Measurements from ENCODE around the gene PRKCZ. TPM values are rescaled to one million over a fixed set of nuclear protein-coding genes. Genes with fewer than 3 reads are reported as not detected.

Gene PRKCZ
- polyA plus RNA-seq, 3 donors: 0.74 to 1.9 (median 1.4) TPM

GRCh38 chr1:2196901-2197638, 146.9 kb downstream of the PRKCZ start:
- H3K4me3 ChIP-seq (replicated peaks in 1 of 3; ENCODE audit: low read depth in 2 of 3, low read length in 3 of 3): no peak overlapping the region
- H3K27me3 ChIP-seq (ENCODE audit: control insufficient read depth in 2 of 2, insufficient read depth in 2 of 2, low read length in 2 of 2): no peaks in the 10 kb centered on the region
- Mint-ChIP-seq H3K36me3 (peaks cover 0 to 1% of the 10 kb centered on the region in 2 donors), H3K27me3 (ENCODE audit: low read depth in 3 of 3) (peaks cover 0 to 5% (median 1%) of the 10 kb centered on the region in 3 donors), H3K27ac (no peak overlapping the region), H3K4me1 (peaks cover 17% of the 10 kb centered on the region), H3K4me3 (no peak overlapping the region), H3K9me3 (no peaks in the 10 kb centered on the region)
- no peak overlapping the region for H3K9ac ChIP-seq (ENCODE audit: insufficient read depth, low read length, poor library complexity, severe bottlenecking)
- H3K27ac ChIP-seq (ENCODE audit: low read depth in 1 of 2, low read length in 2 of 2): no peak overlapping the region
- H3K36me3 ChIP-seq (replicated peaks in 1 of 2; ENCODE audit: control insufficient read depth in 1 of 2, insufficient read depth in 2 of 2, low read length in 2 of 2): no peaks in the 10 kb centered on the region
- no peak overlapping the region for H2AFZ ChIP-seq (ENCODE audit: insufficient read depth, low read depth, low read length, poor library complexity, severe bottlenecking)
- peaks cover 9% of the 10 kb centered on the region for H3K79me2 ChIP-seq (ENCODE audit: insufficient read depth, low read length)
- intact Hi-C loops (cut with micrococcal nuclease): loop anchor here (5.0 to 10.0 kb wide), 4 partner anchors 115 to 390 kb away; partner anchors contain the start of gene PRXL2B (in 1 of the 2)
- no peaks in the 10 kb centered on the region for H3K9me3 ChIP-seq (replicated peaks in 1 of 2; ENCODE audit: control insufficient read depth in 1 of 2, insufficient read depth in 1 of 2, low read length in 2 of 2)
- no peaks in the 10 kb centered on the region for H4K20me1 ChIP-seq (ENCODE audit: insufficient read depth, low read length)
- H3K4me1 ChIP-seq (ENCODE audit: control insufficient read depth in 1 of 2, insufficient read depth in 2 of 2, low read length in 2 of 2): peaks cover 32 to 38% of the 10 kb centered on the region in 2 donors
- no peak for DNase-seq
- no peak overlapping the region for H3K4me2 ChIP-seq (replicated peaks; ENCODE audit: extremely low read depth, low read length, poor library complexity, severe bottlenecking)
- no peak for TF ChIP-seq CTCF (IDR thresholded peaks at IDR 0.05)
- WGBS (ENCODE audit: insufficient coverage): 96% methylated on average over 13 of the region's 17 CpGs

- DNase-seq: no peak
- Histone ChIP-seq H3K36me3 (replicated peaks in 1 of 2; ENCODE audit: control insufficient read depth in 1 of 2, insufficient read depth in 2 of 2, low read length in 2 of 2) (no peaks in the 10 kb centered on the region), H3K9ac (ENCODE audit: insufficient read depth, low read length, poor library complexity, severe bottlenecking) (no peak overlapping the region), H3K79me2 (ENCODE audit: insufficient read depth, low read length) (peaks cover 4% of the 10 kb centered on the region), H3K4me1 (ENCODE audit: control insufficient read depth in 1 of 2, insufficient read depth in 2 of 2, low read length in 2 of 2) (peaks cover 32 to 38% of the 10 kb centered on the region in 2 donors), H2AFZ (ENCODE audit: insufficient read depth, low read depth, low read length, poor library complexity, severe bottlenecking) (no peak overlapping the region), H3K27ac (ENCODE audit: low read depth in 1 of 2, low read length in 2 of 2) (no peak overlapping the region), H3K27me3 (ENCODE audit: control insufficient read depth in 2 of 2, insufficient read depth in 2 of 2, low read length in 2 of 2) (no peaks in the 10 kb centered on the region), H3K4me3 (replicated peaks in 1 of 3; ENCODE audit: low read depth in 2 of 3, low read length in 3 of 3) (no peak overlapping the region), H4K20me1 (ENCODE audit: insufficient read depth, low read length) (no peaks in the 10 kb centered on the region), H3K4me2 (replicated peaks; ENCODE audit: extremely low read depth, low read length, poor library complexity, severe bottlenecking) (no peak overlapping the region), H3K9me3 (replicated peaks in 1 of 2; ENCODE audit: control insufficient read depth in 1 of 2, insufficient read depth in 1 of 2, low read length in 2 of 2) (no peaks in the 10 kb centered on the region)
- H3K9me3 Mint-ChIP-seq: no peaks in the 10 kb centered on the region
- peak overlapping the region in 1 of 7 donors; percentile 26 for H3K27ac Mint-ChIP-seq
- H3K4me1 Mint-ChIP-seq: peaks cover 17% of the 10 kb centered on the region
- WGBS (ENCODE audit: insufficient coverage): 100% methylated on average over 5 of the region's 10 CpGs
- no peak for TF ChIP-seq CTCF (IDR thresholded peaks at IDR 0.05)
- intact Hi-C loops (cut with micrococcal nuclease): loop anchor here (5.0 to 10.0 kb wide), 4 partner anchors 115 to 390 kb away; partner anchors contain the start of gene PRXL2B (in 1 of the 2)
- peaks cover 0 to 5% (median 1%) of the 10 kb centered on the region in 3 donors for H3K27me3 Mint-ChIP-seq (ENCODE audit: low read depth in 3 of 3)
- no peak overlapping the region for H3K4me3 Mint-ChIP-seq
- H3K36me3 Mint-ChIP-seq: no peaks in the 10 kb centered on the region
Measured at GRCh38 chr1:2197707-2198165, 147.5 kb downstream of the PRKCZ start.
